ENCODE measurements around the gene GLT8D1.

GLT8D1 gene

DNA sequence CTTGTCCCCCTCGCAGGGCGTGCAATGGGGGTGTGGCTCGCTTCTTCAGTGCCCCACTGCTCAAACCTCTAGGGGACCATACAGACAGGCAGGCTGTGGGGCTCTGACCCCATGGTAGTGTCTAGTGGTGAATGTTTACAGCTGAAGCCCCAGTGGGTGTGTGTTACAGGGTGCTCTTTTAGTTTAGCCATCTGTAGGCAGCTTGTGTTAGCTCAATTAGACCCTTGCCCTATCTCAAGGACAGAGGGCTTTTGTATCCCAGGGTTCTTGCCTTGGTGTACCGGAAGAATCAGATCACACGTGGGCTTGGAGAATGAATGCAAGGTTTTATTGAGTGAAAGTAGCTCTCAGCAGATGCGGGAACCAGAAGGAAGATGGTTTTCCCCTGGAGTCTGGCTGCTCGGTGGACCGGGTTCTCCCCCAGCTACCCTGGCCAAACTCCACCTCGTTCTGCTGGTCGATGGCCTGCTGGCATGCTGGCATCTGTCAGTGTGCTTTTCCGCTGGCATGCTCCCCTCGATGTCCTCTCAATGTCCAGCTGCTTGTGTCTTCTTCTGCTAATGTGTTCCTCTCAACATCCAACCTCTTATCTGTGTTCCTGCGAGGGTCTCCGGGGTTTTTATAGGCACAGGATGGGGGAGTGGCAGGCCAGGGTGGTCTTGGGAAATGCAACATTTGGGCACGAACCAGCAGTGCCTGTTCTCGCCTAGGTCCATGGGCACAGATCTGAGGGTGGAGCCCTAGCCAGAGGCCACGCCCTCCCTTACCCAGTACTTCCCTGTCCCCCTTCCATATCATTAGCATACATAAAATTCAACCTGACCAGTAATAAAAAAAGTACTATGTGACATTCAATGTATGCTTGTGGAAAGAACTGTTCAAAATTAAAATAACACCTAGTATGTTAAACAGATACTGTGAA, 7.0 kb upstream of the GLT8D1 start:
- no peak for DNase-seq (ENCODE audit: low read depth, low spot score)

GRCh38 chr3:52710512-52710911, 4.9 kb upstream of the GLT8D1 start:
- no peak for DNase-seq (ENCODE audit: low read depth, low spot score)

GRCh38 chr3:52707585-52707984, 2.0 kb upstream of the GLT8D1 start:
- no peak for DNase-seq (ENCODE audit: low read depth, low spot score)

GRCh38 chr3:52705438-52705687, 228 bp downstream of the GLT8D1 start:
- no peak for DNase-seq (ENCODE audit: low read depth, low spot score)

GRCh38 chr3:52704611-52705437, 767 bp downstream of the GLT8D1 start:
- no peak for DNase-seq (ENCODE audit: low read depth, low spot score)

DNA sequence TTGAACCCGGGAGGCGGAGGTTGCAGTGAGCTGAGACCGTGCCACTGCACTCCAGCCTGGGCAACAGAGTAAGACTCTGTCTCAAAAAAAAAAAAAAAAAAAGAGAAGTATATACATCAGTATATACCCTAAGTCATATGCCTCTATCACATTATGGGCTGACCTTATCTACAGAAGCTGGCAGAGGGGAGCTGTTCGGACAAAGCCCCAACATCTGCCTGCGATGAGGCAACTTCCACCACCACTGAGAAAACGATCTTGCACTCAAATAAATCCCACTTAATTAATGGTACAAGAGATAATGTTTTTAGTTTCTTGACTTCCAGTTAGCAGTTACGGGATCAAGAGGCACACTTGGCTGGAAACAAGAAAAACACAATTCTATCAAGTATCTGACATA, 2.2 kb downstream of the GLT8D1 start:
- DNase-seq (ENCODE audit: low read depth, low spot score), result no peak

- no peak for DNase-seq (ENCODE audit: low read depth, low spot score)
These were observed 8.0 kb downstream of the GLT8D1 start for GRCh38 chr3:52697632-52697965.

DNA sequence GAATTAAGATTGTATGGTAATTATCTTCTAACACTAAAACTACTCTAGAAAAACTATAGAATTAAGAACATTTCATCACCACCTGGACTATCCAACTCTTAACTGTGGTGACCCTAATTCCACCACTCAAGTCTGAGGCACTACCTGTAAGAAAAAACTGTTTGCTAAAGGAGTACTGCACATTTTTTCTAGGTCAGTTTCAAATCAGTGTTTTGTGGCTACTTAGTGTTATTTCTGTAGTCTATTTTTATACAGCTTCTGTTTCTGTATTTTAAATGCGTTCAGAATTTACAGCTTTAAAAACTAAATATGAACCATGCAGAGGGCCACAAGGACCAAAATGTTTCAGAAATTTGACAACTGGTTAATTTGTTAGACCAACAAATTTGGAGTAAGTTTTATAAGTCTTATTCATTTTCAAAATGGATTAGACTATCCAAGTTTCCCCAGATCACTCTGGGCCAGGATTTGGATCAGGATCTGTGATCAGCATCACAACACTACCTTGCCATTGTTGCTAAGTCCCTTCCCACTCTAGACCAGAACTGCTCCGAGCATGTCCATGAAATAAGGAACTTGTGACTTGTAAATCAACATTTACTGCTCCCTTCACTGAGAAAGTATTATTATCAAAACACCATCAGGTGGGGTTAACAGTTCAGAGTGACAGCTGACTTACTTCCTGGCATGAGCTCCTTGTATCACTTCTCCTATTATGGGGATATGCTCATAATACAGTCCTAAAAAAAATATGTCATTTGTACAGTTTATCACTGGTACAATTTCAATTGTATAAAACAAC, 8.6 kb downstream of the GLT8D1 start:
- no peak for DNase-seq (ENCODE audit: low read depth, low spot score)

DNA sequence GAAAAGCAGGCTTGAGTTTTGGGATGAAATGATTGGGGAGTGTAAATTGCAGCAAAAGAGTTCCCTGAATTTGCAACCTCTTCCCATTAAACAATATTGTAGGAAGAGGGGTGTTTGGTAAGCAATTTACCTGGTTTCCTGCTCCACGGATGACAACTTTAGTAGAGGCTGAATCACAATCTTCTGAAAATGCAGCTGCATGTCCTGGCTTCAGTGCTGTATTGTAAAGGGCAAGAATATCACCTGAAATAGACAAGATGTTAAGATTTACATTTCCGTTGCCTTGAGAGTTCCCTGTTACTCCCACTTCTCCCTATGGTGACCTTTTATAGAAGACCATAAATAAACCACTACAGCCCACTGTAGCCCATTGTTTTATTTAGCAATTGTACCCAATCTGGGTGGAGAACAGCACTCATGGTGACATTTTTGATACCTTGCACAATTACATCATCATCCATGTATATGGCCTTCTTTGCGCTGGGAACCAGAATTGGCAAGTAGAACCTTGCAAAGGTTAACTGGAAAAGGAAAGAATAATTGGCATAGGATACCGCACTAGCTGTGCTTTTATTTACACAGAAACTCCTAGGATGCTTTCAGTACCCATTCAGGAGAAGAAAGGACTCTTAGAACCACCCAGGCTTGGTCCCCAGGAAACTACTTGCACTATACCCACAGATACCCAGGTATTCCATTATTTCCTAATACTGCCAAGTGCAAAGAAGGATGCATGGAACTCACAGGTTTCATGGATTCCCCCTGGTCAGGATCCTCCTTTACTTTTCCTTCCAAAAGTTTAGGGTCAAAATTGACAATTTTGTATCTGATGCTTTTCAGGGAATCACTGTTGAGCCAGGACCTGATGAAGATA, 9.6 kb downstream of the GLT8D1 start:
- DNase-seq (ENCODE audit: low read depth, low spot score), result no peak

DNA sequence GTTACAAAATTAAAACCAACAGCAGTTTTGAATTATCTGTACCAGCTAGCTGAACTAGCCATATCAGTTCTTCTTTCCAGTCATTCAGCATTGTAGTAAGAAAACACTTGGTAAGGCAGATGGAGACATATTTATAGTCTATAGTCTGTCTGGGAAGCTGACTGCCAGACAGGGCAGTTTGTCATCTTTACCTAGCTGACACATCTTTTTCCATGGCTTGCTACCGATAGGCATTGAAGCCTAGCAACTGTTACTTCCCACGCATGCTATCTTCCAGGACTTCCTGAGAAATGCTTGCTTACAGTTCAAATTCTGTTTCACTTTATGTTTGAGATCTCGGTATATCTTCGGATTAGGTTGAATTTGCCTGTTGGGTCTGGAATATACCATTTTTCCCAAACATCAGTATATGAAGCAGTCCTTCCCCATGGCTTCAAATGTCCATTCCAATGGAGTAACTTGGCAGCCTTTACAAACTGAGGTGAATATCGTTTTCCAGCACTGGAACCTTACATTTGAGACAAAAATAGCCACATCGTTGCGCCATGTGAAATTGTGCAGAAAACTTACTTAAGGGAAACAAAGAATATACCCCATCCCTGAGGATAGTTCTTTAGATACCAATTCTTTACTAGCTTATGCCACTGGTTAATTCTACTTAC, 10.9 kb downstream of the GLT8D1 start:
- no peak for DNase-seq (ENCODE audit: low read depth, low spot score)

DNA sequence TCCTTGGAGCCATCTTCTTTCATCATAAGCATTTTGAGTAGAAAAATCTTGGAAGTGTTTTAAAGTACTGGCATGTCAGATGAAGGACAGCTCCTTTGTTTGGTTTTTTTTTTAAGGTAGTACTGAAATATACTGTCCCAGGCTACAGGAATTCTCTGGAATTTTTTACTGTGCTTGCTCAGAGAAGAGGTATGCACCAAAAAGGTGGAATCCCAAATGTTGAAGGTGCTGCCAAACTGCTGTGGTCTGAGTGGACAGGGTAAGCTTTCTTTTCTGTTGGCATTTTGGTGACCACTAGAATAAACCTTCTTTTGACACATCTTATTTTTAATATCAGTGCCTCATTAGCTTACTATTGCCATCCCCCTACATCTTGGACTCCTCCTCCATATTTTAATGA, 12.5 kb downstream of the GLT8D1 start:
- no peak for DNase-seq (ENCODE audit: low read depth, low spot score)

GRCh38 chr3:52690560-52690959, 15.0 kb downstream of the GLT8D1 start:
- DNase-seq (ENCODE audit: low read depth, low spot score), result no peak

- DNase-seq (ENCODE audit: low read depth, low spot score), result no peak
These were observed 16.4 kb downstream of the GLT8D1 start for GRCh38 chr3:52689151-52689550.

DNA sequence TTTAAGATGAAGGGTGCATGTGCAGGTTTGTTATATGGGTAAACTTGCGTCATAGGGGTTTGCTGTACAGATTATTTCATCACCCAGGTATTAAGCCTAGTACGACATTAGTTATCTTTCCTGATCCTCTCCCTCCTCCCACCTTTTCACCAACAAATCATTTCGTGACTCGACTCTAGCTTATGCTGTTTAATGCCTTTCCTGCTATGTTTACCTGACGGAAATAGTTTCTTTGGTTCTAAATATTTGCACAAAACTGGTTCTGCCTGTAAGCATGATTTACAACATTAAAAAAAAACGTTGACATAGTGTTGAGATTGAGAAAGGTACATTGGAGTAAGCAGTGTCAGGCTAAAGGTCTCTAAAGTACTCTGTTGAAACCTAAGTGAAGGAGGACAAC, 17.3 kb downstream of the GLT8D1 start:
- DNase-seq (ENCODE audit: low read depth, low spot score), result no peak

GRCh38 chr3:52685709-52686691, 19.6 kb downstream of the GLT8D1 start, which contains the start of the genes GNL3 and PBRM1:
Gene GNL3 (plus strand): TSS chr3:52686032. CDS start chr3:52686093, 61 bp downstream.
Gene PBRM1 (minus strand): TSS chr3:52685913.
- peak; percentile 85 for DNase-seq (ENCODE audit: low read depth, low spot score)

- peak; percentile 45 for DNase-seq (ENCODE audit: low read depth, low spot score)
These were observed 20.3 kb downstream of the GLT8D1 start for GRCh38 chr3:52685285-52685708.

DNA sequence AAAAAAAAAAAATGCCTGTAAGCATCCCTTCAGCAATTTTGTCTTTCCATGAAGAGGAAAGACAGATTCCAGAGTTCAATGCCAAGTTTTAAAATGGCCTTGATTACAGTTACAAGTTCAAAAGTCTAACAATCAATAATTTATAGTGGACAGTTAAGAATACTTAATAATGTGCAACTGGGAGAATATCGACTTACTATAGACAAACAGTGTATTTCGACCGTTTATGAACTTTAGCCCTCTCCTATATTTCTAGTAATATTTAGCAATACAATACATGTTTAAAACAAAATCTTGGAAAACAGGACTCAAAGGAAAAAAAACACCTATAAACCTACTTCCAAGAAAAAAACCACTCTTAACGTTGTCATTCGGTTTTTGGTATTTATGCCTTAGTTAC, 21.4 kb downstream of the GLT8D1 start:
- DNase-seq (ENCODE audit: low read depth, low spot score), result no peak

DNA sequence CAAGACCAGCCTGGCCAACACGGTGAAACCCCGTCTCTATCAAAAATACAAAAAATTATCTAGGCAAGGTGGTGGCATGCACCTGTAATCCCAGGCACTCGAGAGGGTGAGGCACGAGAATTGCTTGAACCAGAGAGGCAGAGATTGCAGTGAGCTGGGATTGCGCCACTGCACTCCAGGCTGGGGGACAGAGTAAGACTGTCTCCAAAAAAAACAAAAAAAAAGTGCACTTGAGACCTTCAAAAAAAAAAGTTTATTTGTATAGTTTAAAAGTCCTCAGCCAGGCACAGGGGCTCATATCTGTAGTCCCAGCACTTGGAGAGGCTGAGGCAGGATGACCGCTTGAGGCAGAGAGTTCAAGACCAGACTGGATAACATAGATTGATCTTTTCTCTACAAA, 22.0 kb downstream of the GLT8D1 start:
- DNase-seq (ENCODE audit: low read depth, low spot score), result no peak

DNA sequence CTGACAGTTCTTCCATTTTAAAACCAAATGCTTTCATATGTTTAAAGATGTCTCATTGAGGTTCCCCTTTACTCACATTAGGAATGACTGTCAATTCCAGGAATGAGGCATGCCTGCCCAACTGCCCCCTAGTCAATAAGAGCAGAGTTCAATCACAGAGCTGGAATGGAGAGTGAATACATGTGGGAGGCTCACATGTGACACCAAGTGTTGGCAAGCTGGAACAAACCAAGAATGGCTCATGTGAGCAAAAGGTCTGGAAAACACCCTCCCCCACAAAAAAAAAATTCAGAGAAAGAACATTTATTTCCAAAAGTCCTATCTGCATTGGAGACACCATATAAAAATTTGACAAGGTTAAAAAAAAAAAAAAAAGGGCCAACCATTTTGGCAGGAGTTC, 23.6 kb downstream of the GLT8D1 start:
- no peak for DNase-seq (ENCODE audit: low read depth, low spot score)
